HuH-7.5 (cell line): ENCODE measurements around the gene DUSP15.

Experiments
- DNase-seq: peaks from one replicate; pipeline ENCODE4 v3.0.0; 2011; ENCODE audit warnings: low spot score

DUSP15 gene

GRCh38 chr20:31894980-31895675, 24.8 kb upstream of the DUSP15 start:
- no peak for DNase-seq

- DNase-seq, result no peak
Observed at GRCh38 chr20:31890646-31891045, 20.3 kb upstream of the DUSP15 start.

- DNase-seq, result no peak
Observed at GRCh38 chr20:31883829-31884228, 13.5 kb upstream of the DUSP15 start.

- DNase-seq, result no peak
Observed at GRCh38 chr20:31881945-31882344, 11.6 kb upstream of the DUSP15 start.

GRCh38 chr20:31879143-31879987, 9.0 kb upstream of the DUSP15 start:
- DNase-seq, result peak; percentile 98

- DNase-seq, result no peak
Observed at GRCh38 chr20:31877684-31878083, 7.4 kb upstream of the DUSP15 start.

- DNase-seq, result no peak
Observed at GRCh38 chr20:31875671-31876070, 5.3 kb upstream of the DUSP15 start.

GRCh38 chr20:31872406-31872805, 2.1 kb upstream of the DUSP15 start:
- DNase-seq, result no peak

- DNase-seq, result no peak
Observed at GRCh38 chr20:31871618-31871954, 1.3 kb upstream of the DUSP15 start.

- no peak for DNase-seq
Observed at GRCh38 chr20:31870726-31871617, 645 bp upstream of the DUSP15 start.

- no peak for DNase-seq
Observed at GRCh38 chr20:31869673-31869941, 720 bp downstream of the DUSP15 start.

- DNase-seq, result no peak
Observed at GRCh38 chr20:31868853-31869672, 1.3 kb downstream of the DUSP15 start.

GRCh38 chr20:31866221-31866620, 4.1 kb downstream of the DUSP15 start:
- DNase-seq, result no peak

GRCh38 chr20:31864521-31865400, 5.6 kb downstream of the DUSP15 start:
- DNase-seq, result no peak

GRCh38 chr20:31863296-31864085, 6.8 kb downstream of the DUSP15 start:
- DNase-seq, result no peak

- DNase-seq, result no peak
Observed at GRCh38 chr20:31862506-31862905, 7.8 kb downstream of the DUSP15 start.

GRCh38 chr20:31862157-31862470, 8.2 kb downstream of the DUSP15 start:
- no peak for DNase-seq

- DNase-seq, result peak; percentile 97
Observed at GRCh38 chr20:31861385-31862156, 8.8 kb downstream of the DUSP15 start.

GRCh38 chr20:31861135-31861384, 9.3 kb downstream of the DUSP15 start:
- DNase-seq, result peak; percentile 69
